Lung microvascular endothelial cell (primary cell): ENCODE results near the gene METRN. TPM values are rescaled to one million over a fixed set of nuclear protein-coding genes. Genes with fewer than 3 reads are reported as not detected.

Experiments
- DNase-seq, 2 donors: peaks; one replicate each; pipeline versions ENCODE4 v3.0.0 to v3.0.0-alpha.2; 2010; ENCODE audit warnings: low read depth in 2 of 2
- total RNA-seq: library from RNA; depleted of rRNA; stranded (reverse); fragments of >200 nt; gene quantifications from 2 replicates; pipeline ENCODE4 v1.2.1, GENCODE V29; 2014

METRN gene
- total RNA-seq, 1 donor from 2014 or later = 13.1 TPM

DNA sequence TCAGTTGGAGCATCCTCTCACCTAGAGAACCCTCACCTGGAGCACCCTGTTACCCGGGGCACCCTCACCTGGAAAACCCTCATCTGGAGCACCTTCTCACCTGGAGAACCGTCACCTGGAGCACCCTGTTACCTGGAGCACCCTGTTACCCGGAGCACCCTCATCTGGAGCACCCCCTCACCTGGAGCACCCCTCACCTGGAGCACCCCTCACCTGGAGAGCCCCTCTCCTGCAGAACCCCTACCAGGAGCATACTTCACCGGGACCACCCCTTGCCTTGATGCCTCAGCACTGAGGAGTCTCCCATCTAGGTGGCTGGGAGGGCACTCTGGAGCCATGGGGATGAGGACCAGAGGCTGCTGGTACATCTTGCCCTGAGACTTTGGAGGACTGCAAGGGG, 6.0 kb upstream of the METRN start:
- DNase-seq = no peak

DNA sequence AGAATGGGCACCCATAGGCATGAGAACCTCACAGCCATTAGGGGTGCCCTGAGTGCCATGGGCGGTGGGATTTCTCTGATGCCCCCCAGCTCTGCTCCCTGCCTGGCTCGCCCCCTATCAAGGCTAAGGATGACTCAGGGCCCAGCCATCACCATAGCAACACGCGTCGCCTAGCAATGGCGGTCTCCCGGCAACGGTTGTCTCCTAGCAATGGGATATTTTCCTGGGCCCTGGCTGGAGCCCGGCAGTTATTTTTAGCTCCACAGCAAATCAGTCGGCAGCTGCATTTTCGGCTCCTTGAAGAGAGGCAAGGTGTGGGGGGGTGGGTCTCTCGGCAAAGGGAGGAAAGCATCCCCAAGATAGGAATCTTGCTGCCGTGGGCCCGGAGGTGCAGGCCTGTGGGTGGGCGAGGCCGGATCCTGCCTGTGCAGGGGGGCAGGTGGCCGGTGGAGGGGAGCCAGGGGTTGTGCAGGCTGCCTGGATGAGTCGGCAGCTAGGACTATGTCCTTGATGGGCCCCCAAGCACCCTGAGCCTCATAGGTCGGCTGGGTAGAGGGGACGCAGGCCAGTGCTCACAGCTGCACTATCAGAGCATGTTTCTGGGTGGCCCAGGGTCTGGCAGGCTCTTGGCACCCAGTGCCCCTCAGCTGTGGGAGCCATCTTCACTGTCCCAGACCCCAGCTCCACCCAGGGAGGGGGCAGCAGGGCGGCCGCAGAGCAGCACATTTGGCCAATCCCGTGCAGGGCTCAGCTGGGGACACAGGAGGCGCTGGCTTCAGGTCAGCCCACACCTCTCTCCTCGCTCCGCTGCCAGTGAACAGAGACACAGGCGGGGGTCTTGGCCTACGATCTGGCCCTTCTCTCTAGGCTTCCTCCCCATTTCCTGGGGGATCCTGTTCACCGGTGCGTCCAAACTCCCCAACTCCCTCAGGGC, 5.1 kb upstream of the METRN start:
- peak; percentile 46 to 69 for DNase-seq

DNA sequence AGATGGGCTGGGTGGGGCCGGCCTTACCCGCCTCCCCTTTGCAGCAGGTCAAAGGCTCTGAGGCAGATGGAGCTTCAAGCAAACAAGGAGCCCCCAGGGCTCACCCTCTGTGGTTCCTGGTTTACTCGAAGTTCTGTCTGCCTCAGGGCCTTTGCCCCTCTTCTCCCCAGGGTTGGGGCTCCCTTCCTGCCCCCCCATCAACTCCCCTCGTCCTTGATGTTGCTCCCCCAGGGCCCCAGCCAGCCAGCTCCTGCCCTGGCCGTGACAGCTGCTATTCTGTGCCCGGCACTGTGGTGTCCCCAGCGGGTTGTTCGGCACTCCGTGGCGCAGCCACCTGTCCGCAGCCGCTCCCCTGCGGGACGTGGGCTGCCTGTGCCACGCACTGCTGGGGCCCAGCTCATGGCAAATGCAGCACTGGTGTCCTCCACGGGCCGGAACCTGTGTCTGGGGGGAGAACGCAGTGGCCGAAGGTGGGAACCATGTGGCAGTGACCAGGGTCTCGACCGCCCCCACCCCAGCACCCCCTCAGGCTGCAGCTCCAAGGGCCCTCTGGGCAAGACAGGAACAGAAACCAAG, 4.3 kb upstream of the METRN start:
- DNase-seq = no peak

DNA sequence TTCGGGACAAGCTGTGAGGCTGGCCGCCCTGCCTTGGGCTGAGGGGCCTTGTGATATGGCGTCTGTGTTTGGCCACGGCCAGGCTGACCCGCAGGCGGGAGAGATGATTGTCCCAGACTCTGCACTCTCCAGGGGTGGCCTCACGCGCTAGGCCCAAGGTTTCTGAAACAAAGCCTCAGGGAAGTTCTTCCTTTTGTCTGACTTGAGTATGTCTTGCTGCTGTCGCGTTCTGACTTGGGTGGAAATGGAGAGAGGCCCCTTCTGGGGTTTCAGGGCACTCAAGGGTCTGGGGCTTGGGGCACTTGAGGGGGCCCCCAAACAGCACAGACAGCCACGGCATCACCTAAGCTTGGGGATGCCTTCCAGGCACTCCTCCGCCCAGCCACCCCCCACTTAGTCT, 3.8 kb upstream of the METRN start:
- no peak for DNase-seq

DNA sequence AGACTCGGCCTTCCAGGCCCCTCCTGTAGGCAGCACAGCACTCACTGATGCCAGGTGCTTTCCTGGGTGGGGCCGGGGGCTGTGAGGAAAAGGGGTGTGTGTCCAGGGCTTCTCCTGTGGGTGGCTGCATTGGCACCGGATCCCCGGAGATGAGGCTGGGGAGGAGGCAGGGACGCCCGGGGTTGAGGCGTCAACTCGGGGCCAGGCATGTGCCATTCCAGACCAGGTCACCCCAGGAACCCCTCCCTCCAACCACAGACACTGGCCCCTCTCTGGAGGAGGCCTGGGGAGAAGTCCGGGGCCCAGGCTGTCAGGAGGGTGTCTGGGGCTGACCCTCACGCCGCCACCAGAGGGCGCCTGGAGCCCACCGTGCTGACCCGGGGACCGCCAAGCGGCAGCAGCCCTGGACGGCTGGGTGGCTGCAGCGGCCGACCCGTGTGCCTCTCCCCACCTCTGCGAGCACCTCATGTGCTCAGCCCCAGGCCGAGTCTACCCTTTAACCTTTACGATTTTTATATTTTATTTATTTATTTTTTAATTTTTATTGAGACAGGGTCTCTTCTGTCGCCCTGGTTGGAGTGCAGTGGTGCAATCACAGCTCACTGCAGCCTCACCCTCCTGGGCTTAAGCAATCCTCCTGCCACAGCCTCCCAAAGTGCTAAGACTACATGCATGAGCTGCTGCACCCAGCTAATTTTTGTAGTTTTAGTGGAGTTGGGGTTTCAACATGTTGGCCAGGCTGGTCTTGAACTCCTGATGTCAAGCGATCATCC, 3.2 kb upstream of the METRN start:
- DNase-seq = peak; percentile 67 to 81

DNA sequence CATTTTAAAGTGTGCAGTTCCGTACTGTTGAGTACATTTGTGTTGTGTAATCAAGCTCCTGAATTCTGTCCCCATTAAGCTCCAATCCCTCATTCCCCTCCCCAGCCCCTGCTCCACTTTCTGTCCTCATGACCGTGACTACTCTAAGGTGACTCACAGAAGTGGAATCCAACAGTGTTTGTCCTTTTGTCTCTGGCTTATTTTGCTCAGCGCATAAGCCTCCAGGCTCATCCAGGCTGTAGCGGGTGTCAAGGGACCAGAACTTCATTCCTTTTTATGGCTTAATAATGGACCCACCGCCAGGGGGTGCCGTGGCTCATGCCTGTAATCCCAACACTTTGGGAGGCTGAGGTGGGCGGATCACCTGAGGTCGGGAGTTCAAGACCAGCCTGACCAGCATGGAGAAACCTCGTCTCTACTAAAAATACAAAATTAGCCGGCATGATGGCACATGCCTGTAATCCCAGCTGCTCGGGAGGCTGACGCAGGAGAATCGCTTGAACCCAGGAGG, 2.1 kb upstream of the METRN start:
- DNase-seq = peak; percentile 66 to 67

DNA sequence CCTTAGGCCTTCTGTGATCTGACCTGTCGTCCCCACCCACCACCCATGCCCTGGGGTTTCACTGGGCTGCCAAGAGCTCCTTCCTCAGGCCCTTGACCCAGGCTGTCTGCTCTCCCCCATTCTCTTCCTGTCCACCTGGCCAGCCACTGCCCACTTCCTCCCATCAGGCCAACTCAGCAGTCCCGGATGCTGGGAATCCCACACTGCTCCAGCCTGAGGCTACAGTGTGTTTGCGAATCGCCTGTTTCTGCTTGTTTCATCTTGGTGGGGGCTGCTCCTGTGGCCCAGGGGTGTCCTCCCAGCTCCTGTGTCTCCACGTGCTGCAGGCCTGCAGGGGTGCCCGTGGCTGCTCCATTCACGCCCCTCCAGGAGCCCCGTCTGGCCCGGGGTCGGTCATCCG, 839 bp upstream of the METRN start:
- DNase-seq = peak; percentile 30 to 32

DNA sequence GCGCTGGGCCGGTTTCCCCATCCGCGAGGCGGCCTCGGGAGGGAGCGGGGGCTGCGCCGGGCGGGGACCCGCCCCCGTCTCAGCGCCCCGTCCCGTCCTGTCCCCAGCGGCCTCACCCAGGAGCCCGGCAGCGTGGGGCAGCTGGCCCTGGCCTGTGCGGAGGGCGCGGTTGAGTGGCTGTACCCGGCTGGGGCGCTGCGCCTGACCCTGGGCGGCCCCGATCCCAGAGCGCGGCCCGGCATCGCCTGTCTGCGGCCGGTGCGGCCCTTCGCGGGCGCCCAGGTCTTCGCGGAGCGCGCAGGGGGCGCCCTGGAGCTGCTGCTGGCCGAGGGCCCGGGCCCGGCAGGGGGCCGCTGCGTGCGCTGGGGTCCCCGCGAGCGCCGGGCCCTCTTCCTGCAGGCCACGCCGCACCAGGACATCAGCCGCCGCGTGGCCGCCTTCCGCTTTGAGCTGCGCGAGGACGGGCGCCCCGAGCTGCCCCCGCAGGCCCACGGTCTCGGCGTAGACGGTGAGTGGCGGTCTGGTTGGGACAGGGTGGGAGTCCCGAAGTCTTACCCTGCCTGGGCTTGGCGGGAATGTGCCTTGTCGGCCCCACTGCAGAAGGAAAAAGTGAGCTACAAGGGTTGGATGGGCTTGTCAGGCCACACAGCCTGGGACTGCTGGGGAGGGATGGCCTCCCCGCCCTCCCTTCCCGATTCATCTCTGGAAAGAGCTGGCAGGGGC, 720 bp downstream of the METRN start:
- peak; percentile 34 to 42 for DNase-seq

DNA sequence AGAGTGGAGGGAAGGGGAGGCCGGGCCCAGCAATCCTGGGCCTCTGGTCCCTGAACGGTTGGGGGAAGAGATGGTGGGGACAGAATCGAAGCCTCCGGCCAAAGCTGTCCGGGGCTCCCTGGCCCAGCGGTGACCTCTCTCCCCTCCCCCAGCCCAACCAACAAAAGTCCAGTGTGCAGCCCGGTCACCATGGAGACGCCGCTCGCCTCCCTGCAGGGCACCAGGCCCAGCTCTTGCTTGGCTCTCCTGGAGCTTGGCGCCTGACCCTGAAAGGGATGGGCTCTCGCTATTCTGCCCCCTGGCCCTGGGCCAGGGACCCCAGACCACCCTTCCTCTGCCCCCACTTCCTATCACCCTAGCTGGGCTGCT, 1.3 kb downstream of the METRN start:
- peak in 1 of 2 donors; percentile 37 for DNase-seq

DNA sequence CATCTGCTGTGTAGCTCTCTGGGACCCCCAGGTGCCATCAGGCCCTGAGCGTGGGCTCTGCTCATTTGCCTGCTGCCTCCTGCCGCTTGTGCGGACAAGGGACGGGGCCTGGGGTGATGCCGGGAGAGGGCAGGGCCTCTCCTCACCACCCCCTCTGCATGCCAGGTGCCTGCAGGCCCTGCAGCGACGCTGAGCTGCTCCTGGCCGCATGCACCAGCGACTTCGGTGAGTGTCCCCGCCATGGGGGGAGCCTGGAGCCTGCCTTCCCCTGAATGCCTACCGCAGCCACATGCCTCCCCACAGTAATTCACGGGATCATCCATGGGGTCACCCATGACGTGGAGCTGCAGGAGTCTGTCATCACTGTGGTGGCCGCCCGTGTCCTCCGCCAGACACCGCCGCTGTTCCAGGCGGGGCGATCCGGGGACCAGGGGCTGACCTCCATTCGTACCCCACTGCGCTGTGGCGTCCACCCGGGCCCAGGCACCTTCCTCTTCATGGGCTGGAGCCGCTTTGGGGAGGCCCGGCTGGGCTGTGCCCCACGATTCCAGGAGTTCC, 1.9 kb downstream of the METRN start:
- DNase-seq = no peak

DNA sequence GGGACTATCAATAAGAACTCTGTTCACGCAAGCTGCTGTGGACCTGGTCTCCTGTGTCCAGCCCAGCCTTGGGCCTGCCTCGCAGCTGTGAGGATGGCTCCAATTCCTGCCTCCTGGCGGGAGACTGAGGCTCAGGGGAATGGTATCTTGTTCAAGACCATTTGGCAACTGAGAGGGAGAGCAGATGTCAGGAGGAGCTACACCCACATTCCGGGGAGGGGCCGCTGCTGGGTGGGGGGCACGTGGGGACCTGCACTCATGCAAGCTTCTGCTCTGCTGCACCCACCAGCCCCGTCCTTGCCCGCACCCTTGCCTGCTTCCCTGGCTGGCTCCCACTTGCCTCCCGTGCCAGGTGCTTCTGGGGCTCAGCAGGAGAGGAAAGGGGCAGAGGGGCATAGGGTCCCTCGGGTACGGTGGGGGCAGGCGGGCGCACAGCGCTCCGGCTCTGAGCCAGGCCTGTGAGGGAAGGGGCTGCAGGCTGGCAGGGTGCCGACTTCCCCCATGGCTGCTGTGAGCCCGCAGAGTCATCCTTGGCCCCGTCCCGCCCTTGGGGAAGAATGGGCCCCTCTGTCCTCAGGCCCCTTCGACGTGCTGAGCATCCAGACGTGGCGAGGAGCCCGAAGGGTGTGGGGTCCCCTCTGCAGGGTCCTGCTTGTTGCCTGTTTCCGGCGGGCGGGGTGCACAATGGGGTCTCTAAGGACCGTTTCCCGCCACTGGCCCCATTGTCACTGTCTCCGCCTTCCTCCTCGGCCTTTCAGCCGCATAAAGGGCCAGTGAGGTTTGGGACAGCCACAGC, 2.7 kb downstream of the METRN start:
- no peak for DNase-seq

DNA sequence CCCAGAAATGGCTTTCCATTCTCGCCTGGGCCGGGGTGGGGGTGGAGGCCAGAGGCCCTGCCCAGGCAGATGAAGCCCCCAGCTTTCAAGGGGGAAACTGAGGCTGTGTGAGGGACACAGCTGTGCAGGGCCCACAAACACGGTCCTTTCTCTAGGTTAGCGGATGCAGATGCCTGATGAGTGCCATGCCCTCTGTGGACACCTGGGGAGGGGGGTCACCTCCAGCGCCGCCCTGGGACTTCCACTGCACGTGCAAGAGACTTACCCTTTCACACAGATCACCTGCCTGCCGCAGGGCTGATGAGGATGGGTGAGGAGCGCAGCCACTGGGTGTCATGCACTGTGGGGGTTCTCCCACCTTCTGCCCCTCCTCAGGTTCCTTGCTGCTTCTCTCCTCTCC, 3.5 kb downstream of the METRN start:
- no peak for DNase-seq

DNA sequence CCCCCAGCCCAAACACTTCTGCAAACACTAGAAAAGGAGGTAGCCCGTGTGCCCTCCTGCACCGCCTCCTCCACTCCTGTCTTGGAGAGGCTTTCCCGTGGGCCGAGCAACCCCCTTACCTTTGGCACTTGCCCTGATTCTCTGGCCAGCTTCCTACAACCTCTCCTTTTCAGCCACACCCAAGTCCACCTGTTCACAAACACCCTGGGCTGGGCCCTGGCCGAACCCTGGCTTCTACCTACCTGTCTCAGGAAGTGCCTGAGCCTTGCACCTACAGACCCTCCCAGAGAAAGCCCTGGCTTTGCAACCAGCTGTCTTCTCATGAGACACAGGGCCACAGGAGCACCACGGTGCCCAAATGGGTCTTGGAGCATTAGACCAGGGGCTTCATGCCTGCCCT, 4.0 kb downstream of the METRN start:
- no peak for DNase-seq

DNA sequence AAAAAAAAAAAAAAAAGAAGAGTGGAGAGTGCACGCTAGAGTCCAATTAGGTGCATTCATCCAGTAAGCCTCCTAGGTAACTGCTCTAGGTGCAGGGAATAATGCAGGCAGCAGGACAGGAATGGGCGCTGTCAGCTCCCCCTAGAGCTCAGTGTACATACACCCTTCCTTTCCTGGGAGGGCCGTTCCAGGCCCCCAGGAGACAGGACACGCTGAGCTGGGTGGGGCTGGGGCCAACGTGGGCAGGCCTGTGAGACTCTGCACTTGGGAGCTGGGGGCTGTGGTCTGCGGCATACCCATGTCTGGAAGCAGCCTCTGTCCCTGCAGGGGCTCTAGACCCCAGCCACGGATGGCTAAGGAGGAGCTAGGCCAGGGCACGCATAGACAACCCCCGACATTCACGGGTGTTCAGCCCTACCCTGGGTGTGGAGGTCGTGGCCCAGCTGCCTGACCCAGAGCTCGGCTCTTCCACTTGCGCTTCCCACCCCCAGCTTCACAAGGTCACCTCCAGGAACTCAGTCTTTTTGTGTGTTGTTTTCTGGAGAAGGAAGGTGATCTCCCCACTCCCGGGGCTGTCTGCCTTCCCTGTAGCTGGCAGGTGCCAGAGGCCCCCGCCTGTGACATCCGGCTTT, 5.0 kb downstream of the METRN start:
- no peak for DNase-seq

DNA sequence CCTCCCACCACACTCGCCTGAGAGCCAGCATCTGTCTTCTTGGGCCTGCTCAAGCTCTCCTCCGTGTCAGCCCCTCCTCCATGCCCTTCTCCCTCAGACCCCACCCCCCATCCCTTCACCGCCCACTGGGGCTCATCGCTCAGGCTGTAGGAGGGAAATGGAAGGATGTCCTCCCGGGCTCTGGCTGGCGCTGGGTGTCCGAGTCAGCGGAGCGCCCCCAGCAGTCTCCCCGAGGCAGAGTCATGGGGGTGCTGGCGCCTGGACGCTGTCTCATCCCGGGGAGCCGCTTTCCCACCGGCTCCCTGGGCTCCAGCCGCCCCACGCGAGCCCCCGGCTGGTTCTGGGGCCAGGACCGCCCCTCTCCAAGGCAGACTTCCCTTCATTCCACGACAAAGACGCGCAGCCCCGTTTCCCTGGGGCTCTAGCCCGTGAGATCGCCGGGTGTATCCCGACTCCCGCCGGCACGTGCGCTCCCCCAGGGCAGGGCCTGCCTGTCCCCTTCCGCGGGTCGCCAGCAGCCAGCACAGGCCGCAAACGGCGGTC, 5.6 kb downstream of the METRN start:
- peak in 1 of 2 donors; percentile 45 for DNase-seq

DNA sequence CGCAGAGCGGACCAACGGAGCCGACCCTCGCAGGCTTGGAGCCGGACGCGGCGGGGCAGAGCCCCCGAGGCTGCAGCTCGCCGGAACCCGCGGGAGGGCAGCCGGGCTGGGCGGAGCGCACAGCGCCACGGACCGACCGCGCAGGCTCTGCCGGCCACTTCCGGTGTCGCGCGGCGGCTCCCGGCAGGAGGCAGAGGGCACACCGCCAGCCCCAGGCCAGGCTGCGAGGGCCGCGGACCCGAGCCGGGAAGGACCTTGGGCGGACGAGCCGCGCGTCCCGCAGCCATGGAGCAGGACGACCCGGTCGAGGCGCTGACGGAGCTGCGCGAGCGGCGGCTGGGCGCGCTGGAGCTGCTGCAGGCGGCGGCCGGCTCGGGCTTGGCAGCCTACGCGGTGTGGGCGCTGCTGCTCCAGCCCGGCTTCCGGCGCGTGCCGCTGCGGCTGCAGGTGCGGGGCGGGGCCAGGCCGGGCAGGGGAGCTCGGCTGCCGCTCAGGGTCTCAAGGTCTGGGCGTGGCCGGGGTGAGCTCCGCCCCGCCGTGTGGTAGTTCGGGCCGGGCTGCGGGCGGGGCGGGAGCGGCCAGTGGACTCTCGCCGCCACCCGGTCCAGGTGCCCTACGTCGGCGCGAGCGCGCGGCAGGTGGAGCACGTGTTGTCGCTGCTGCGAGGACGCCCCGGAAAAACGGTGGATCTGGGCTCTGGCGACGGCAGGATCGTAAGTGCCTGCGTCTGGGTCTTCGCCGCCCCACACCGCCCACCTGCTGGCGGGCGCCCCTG, 6.3 kb downstream of the METRN start, which contains the start of gene ANTKMT:
TSS of gene ANTKMT (plus strand) at position 157 of the 775 bp plus-strand sequence. CDS start at position 286, 129 bp downstream.
- peak; percentile 70 to 73 for DNase-seq

DNA sequence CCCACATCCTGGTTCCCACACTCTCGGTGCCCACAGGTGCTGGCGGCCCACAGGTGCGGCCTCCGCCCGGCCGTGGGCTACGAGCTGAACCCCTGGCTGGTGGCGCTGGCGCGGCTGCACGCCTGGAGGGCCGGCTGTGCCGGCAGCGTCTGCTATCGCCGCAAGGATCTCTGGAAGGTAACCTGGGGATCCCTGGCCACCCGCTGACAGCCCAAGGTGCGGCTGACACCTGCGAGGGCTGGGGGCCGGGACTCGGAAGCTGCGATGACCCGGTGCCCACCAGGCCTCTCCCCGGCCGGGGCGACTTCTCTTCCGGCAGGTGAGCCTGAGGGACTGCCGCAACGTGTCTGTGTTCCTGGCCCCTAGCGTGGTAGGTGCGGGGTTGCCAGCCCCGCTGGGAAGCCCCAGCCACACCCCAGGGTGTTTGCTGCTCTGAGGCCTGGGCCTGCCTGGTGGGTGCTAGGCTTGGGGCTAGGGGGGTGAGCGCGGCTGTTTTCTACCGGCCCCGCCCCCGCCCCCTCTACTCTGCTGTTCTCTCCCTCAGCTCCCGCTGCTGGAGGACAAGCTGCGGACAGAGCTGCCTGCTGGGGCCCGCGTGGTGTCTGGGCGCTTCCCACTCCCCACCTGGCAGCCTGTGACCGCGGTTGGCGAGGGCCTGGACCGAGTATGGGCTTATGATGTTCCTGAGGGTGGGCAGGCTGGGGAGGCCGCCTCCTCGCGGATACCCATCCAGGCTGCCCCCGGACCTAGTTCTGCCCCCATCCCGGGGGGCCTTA, 7.0 kb downstream of the METRN start:
- DNase-seq = no peak
